Urothelium cell line (cell line): Measurements from ENCODE around the gene JAML.

Source experiments
- DNase-seq: peaks from one replicate; pipeline ENCODE4 v3.0.0; 2011; ENCODE audit warnings: low spot score, mixed read lengths
- FAIRE-seq: peaks from 2 replicates; lab custom pipeline; 2011; peaks lifted over from hg19 to GRCh38; lab: Jason Lieb, UNC

JAML gene

DNA sequence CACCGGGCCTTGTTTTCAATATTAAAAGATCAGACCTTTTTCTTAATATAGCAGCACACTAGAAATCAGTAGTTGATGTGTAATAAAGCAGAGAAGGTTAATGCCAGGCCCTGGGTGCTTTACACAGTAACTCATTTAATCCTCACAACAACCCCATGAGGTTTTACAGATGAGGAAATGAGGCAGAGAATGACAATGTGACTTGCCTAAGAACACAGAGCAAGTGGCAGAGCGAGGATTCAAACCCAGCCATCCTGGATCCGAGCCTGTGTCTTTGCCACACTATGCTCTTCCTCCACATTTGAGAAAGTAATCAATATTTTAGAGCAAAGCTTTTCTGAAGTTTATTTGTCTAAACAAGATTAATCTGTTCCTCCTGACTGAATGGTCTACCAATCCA is 7.2 kb downstream of the JAML start:
- FAIRE-seq = no peak
- no peak for DNase-seq

DNA sequence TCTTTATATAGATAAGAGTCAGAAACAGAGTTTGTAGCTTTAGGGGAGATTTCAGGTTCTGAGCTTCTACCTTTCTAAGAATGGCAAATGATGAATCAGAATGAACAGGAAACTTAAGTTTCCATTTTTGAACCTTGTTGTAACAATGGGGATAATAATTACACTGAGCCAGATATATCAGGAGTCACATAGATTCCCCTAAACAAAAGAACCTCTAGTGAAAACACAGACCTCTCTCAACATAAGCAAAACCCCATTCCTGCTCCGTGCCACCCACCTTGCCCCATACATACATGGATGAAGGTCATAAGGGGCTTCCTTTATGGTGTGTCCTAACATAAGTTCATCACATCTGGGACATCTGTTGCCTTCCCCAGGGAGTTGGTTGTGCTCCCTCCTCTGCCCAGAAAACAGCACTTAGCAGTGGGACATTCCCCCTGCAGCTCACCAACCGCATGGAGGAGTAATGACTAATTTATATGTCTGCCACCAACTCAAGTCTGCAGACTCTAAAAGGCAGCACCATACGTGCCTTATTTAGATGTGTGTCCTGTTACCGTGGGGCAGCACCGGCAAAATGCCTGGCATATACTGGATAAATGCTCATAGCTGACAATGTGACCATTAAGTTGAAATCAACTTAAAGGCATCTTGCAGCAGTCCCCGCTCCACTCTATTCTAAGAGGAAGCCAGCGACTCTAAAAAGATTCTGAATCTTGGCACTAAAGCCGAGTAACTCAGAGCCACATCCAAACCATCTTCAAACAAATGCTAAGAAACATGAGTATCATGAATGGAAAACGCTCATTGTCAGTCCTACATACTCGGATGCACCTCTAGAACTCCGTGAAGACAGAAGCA is 8.0 kb downstream of the JAML start:
- no peak for DNase-seq
- FAIRE-seq = no peak

DNA sequence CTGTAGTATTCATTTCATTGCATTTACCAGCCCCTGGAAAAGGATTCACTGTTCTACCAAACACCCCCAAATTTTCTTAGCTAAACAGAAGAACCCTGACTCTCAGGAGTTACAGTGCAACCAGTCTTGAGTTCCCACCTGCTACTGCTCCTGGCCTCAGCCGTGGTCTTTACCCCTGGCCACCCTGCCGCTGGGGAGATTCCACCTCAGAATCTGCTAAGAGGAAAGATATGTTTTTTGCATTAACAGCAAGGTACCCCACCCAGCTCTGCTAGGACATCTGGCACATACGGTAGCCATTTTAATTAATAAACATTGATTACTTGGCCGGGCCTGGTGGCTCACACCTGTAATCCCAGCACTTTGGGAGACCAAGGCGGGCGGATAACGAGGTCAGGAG is 9.0 kb downstream of the JAML start:
- no peak for FAIRE-seq

DNA sequence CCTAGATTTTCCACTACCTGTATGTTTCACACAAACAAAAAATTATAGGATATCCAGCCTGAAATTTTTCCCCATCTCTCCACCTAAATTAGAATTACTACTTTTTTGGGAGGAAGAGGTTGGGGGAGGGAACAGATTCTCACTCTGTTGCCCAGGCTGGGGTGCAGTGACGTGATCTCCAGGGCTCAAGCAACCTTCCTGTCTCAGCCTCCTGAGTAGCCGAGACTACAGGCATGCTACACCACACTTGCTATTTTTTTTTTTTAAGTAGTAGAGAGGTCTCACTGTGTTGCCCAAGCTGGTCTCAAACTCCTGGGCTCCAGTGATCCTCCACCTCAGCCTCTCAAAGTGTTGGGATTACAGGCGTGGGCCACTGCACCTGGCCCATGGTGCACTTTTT is 9.5 kb downstream of the JAML start:
- DNase-seq (no peak), FAIRE-seq (no peak)

More for the DNA sequence above, 9.0 kb downstream of the JAML start:
- no peak for DNase-seq

DNA sequence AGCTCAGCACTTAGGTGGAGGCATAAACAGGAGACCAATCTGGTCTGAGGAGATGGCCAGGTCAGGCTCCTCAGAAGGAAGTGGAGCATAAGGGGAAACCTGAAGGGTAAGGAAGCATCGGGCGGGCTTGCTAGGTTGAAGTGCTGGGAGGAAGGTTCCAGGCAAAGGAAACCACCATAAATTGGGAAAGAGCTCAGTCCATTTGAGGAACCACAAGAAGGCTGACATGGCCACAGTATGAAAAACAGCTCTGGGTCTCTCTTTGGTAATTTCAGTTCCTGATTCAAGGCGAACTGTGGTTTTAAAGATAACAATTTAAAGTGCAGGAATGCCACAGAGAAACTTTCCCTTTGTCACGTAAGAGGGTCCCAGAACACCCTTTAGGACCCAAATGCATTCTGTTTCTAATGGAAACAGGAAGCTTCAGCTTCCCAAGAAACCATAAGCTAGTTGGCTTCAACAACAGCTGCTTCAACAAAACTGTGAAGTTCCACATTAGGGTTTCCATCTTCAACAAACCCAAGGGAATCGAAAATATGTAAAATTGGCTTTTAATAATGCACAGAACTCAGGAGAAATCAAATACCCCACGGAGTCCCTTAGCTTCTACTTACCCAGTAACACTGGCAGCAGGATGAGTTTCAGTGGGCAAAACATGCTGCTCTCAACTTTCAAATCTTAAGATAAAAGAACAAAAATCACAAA is 10.4 kb downstream of the JAML start:
- no peak for DNase-seq
- no peak for FAIRE-seq

DNA sequence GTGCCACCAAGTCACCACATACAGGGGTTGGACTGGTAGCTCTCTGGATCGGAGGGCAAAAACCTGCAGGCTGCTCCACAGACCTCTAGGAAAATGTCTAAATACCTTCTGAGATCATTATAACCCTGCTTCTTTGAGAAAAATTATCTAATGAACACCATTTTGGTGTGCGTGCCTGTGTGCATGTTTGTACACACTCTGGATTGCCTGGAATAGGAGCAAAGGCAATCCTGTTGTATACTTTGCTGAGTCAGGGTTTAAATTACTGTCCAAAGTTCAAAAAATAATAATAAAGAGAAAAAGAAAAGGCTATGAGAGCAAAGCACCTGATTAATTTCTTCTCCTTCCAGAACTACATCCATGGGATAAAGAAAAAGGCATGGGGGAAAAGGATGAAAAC is 11.0 kb downstream of the JAML start:
- FAIRE-seq (no peak), DNase-seq (no peak)

DNA sequence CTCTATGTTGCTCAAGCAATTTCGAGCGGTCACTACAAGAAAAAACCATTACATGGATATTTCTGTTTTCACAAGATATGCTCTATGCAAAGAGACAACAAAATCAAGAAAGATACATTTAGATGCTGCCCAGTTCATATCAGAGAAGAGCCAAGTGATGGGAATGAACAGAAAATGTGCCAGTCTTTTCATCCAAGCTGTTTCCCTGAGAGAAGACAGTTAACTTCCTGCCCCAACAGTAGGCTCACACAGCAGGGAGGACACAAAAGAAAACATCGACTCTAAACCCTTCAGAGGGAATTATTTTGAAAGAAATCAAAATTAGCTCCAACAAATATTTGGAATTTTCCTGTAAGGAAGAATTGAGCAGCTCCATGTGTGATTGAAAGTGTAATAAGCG is 11.6 kb downstream of the JAML start:
- DNase-seq (no peak), FAIRE-seq (no peak)

DNA sequence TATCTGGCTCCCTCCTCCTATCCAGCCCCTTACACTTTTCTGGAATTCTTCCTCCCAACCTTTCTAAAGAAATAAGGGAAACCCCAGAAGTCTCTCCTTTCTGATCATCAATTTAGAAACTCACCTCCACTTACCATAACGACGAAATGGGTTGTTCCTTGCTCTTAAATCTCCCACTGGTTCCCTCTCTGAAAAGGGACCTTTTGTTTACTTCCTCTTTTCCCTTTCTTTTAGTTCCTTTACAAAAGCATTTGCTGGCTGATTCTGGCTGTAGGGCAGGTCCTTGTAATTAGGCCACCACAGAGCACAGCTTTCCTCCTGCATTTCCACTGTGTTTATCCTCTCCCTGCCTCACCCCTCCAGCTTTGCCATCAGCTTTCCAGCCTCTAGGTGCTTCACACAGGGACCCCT is 12.0 kb downstream of the JAML start:
- DNase-seq = no peak
- FAIRE-seq = no peak

DNA sequence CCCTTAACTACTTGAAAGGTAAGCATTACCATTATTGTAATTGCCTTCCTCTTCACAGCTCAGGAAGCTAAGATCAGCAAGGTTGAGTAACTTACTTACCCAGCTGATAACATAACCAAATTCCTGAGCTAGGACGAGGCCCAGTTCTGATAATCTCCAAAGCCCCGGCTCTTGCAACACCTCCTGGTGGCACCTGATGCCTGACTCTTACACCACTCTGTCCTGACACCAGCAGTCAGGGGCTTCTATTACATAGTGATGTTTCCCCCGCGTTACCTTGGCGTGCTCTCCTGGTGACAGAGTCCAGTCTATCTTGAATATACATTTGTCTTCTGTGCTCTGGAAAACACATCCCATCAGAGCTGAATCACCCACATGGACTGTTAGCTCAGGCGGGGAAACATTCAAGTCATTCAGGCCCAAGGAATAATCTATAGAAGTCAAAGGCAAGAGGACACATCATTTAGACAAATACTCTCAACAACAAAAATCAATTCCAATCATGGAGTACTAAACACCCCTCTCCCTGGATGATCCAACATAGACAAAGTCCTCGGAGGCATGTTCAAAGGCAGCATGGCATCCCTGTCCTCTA is 12.6 kb downstream of the JAML start:
- no peak for FAIRE-seq

DNA sequence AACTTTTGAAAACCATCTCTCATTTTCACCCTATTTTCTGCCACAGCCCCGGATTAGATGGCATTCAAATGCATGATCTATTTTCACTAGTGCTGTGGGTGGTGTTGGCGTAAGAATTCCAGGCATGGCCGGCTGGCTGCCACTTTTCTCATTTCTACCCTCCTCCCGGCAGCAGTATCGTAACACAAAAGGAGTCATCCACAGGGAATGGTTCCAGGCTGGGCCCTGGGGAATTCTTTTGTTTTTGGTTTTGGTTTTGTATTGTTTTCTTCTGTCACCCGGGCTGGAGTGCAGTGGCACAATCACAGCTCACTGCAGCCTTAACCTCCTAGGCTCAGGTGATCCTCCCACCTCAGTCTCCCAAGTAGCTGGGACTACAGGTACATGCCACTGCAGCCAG is 13.8 kb downstream of the JAML start:
- no peak for FAIRE-seq

More for the DNA sequence above, 12.6 kb downstream of the JAML start:
- DNase-seq = no peak

DNA sequence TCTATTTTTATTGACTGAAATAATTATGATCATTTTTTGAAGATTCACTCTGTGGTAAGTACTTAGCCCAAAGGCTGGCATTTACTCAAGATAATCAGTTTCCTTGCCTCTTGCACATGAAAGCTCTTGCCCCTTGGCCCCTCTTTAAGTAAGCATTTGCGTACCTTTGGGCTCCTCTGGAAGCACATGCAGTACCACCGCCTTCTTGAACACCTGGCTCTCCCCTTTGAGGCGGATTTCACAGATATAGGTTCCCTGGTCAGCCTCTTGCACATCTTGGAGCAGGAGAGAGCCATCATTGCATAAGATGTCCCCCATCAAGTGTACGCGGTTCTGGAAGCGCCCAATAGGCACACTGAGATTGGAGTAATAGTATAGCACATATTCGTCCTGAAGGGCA is 14.5 kb downstream of the JAML start:
- DNase-seq (no peak), FAIRE-seq (no peak)

More for the DNA sequence above, 13.8 kb downstream of the JAML start:
- DNase-seq = peak; percentile 34

DNA sequence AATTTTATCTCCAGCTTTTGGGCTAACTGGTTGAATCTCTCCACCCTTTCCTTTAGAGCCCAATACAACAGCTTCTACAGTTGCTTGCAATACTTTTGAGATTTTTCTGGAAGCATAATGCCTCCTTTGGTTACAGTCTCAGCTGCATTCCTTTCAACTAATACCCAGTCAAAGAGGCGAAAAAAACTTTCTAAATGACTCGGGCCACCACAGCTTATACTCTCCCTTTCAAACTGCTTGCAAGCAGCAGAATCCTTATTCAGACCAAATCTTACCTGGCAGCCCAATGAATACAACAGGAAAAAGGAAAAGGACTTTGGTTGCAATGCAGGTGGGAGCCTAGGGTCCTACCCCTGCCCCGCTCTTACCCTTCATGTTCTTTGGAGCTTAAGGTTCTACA is 15.8 kb downstream of the JAML start:
- DNase-seq = no peak
- no peak for FAIRE-seq

DNA sequence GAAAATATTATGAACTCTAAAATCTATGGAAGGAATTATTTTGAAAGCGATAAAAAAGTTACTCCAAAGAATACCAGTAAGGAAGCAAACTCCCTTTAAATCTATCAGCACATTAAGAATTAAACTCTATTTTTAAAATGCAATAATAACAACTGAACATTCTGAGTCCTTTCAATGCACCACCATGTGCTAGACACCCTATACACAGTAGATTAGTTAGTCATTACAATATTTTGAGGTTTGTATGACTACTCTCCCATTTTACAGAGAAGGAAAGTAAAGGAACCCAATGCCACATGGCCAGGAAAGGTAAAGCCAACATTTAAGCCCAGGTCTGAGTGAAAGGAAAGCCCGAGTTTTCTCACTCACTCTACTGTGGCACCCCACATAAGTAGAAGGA is 17.7 kb downstream of the JAML start:
- FAIRE-seq (no peak), DNase-seq (no peak)

DNA sequence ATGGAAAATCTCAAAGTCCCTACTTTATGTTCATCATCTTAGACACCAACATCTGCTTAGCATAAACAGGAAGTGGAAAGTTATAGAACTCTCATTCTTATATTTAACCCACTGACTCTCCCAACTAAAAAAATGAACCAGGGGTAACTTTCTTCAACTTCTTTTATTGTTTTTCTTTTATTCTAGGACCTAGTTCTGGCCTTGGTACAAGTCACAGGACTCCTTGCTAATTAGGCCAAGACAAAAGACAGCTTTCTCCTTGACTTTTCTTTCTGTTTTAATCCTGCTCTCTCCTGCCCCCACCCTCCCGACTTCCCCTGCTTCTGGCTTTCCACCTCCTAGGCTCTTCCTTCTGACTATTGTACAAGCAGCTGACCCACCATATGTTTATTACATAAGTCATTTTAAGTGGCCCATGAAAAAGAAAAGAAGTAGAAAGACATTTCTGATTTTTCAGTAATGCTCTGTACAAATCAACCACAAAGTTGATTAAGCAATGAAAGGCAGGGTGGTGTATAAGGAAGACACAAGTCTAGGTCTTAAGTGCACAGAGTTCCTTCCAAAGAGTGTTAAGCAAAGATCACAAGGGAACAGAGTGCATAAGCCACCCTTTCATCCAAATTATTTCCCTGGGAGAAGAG is 18.3 kb downstream of the JAML start:
- FAIRE-seq (no peak), DNase-seq (no peak)

DNA sequence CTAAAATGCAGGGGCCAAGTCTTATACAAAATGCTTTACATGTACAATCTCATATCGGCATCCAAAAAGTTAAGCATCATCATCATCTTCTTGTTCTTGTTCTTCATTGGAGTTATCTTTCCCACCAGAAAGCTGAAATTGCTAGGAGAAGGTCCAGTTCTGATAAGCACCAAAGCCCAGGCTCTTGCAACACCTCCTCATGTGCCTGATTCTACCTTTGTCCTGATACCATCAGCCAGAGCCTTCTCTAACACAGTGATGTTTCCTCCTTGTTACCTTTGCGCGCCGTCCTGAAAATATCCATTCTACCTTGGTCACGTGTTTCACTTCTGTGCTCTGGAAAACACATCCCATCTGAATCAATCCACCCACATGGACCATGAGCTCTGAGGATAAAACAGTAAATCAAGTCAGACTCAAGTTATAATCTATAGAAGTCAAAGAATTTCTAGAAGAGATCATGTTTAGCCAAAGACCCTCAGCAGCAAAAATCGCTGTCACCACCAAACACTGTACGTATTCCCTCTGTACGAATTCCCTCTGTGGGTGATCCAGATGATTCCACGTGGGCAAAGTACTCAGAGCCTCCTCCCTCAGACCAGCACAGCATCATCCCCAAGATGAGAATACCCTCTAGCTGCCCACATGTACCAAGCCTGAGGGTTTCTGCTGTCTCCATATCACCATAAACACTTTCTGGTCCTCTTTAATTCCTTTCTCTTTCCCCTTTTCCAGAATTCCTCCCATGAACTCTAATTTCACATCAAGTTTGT is 19.0 kb downstream of the JAML start:
- DNase-seq = no peak
- no peak for FAIRE-seq

DNA sequence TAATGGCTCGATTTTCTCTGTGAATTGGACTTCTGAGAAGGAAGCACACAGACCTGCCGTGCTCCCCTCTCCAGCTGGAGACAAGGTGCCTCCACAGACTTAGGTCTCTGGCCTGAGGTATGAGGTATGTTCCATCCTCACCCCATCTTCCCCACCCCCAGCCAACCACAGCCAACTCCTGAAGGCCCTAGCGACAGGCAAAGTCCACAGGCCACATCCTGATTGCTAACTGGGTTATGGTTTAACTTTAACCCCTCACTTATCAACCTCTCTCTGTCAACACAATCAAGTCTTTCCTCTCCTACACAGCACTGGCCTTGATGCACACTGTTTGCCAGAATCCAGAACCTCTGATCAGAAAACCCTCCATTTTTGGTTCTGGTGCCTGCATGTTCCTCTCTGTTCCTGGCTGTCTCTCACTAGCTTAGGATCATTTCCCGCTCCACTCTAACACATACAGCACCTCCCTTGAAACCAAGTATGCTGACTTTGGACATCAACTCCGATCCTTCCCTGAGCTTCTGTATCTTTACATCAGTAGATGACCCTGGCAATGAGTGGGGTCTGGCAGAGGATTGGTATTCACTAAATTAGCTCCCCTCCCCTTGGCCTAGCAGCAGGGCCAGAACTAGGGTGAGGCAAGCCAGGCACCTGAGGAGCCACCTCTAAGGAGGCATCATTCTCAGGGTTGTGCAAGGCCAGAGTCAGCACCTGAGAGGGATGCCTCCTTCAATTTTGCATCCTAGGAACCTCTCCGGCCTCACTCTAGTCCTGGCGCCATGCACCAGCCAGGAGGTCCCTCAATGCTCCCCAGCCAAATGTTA is 22.0 kb downstream of the JAML start:
- FAIRE-seq (no peak), DNase-seq (no peak)

DNA sequence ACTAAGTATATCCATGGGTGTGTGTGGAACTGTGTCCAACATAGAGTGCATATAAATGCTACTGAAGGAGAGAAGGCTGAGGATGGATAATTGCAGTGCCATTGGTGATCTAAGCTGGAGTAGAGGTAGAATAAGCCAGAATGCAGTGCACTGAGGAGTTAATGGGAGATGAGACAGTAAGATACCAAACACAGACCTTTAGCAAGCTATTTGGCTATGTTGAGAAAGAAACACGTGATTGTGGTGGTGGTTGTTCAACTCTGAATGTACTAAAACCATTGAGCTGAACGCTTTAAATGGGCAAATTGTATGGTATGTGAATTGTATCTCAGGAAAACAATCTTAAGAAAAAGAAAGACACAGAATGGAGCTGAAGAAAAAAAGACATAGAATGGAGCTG is 22.8 kb downstream of the JAML start:
- FAIRE-seq (no peak), DNase-seq (no peak)

DNA sequence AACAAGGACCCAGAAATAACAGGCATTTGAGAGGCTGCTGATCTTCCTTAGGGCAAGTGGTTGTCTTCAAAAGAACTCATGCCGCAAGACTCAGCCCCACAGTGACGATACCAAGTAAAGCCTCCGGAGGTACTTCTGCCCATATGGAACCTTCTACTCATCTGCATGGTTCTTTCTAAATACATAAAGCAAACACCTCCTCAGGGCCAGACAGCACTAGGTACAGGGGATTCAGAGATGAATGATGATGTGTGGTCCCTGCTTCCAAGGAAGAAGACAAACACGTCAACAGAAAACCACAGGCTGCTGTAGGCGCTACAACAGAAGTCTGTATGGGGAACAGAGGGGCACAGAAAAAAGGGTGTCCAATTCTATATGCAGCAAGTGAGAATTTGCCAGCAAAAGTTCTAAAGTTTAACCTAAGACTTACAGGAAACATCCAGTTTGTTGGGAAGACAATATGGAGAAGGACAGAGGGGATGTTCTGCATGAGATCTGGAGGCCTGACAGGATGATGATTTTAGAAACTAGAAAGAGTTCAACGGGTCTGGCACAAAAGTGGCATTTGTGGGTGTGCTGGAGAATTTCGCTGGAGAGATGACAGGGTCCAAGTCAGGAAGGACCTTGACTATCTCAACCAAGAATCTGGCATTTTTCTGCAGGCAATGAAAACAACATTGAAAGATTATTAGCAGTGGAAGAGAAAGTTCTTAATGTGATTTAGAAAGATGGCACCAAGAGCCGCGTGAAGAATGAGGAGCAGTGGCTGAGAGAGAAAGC is 23.7 kb downstream of the JAML start:
- DNase-seq = no peak
- no peak for FAIRE-seq

DNA sequence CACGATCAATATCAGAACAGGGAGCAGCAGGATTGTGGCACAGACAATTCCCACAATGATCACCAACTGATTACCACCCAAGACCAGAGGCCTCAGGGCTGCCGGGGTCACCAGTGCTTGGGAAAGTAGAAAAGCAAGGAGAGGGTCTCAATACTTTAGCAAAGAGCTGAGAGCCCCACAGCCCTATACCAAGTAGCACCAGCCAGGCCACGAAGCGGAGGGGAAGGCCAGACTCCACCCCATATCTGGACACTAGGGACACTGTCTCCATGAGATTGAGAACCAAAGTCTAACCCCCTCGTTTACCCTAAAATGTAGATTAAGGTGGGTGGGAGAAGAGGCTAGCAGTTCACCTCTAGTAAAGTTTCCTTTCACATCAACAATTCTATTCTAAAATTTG is 24.3 kb downstream of the JAML start:
- no peak for DNase-seq
- FAIRE-seq = no peak
